Neuronal stem cell (in vitro differentiated cells): ENCODE results near the gene YIPF6. TPM values are rescaled to one million over a fixed set of nuclear protein-coding genes. Genes with fewer than 3 reads are reported as not detected.

Experiments used
- DNase-seq: peaks from one replicate; pipeline ENCODE4 v3.0.0-alpha.2; 2013; ENCODE audit warnings: low spot score
- H2AFZ ChIP-seq: one replicate; pipeline ENCODE4 v1.6.1; 2013; ENCODE audit warnings: mild to moderate bottlenecking, low read length, inconsistent platforms
- H2AK5ac ChIP-seq: 2 replicates; pipeline ENCODE4 v1.6.1; 2013; ENCODE audit warnings: low read depth, mild to moderate bottlenecking, inconsistent platforms, low read length, moderate library complexity, mixed read lengths
- H2BK120ac ChIP-seq: 2 replicates; pipeline ENCODE4 v1.6.1; 2013; ENCODE audit warnings: low read depth, mild to moderate bottlenecking, inconsistent platforms, low read length, moderate library complexity, mixed read lengths
- H2BK12ac ChIP-seq: one replicate; pipeline ENCODE4 v1.6.1; 2013; ENCODE audit warnings: low read length, inconsistent platforms
- H2BK15ac ChIP-seq: 2 replicates; pipeline ENCODE4 v1.6.1; 2013; ENCODE audit warnings: mild to moderate bottlenecking, low read length, inconsistent platforms, mixed read lengths
- H2BK5ac ChIP-seq: one replicate; pipeline ENCODE4 v1.6.1; 2013; ENCODE audit warnings: inconsistent platforms, mild to moderate bottlenecking, low read length, moderate library complexity
- H3K14ac ChIP-seq: one replicate; pipeline ENCODE4 v1.6.1; 2013; ENCODE audit warnings: low read length, inconsistent platforms
- H3K18ac ChIP-seq: 2 replicates; pipeline ENCODE4 v1.6.1; 2013; ENCODE audit warnings: low read length, inconsistent platforms
- H3K23ac ChIP-seq: 2 replicates; pipeline ENCODE4 v1.6.1; 2013; ENCODE audit warnings: low read depth, mild to moderate bottlenecking, mixed read lengths, low read length, inconsistent platforms; ENCODE audit not compliant: poor library complexity
- H3K27ac ChIP-seq: replicated peaks from 3 replicates; pipeline ENCODE4 v1.5.1; 2013; ENCODE audit warnings: low read length, inconsistent platforms
- H3K27me3 ChIP-seq, 3 experiments: 2 replicates each; pipeline ENCODE4 v1.6.1; 2013; ENCODE audit warnings: low read length in 3 of 3, mild to moderate bottlenecking in 2 of 3, inconsistent platforms in 1 of 3, low read depth in 1 of 3, mixed read lengths in 1 of 3, moderate library complexity in 1 of 3; ENCODE audit not compliant: control insufficient read depth in 3 of 3, insufficient read depth in 3 of 3
- H3K36me3 ChIP-seq, 2 donors: replicated peaks in 1 of 2; 2 replicates each; pipeline ENCODE4 v1.6.1; 2013; ENCODE audit warnings: low read length in 2 of 2; ENCODE audit not compliant: control insufficient read depth in 2 of 2, insufficient read depth in 2 of 2
- H3K4ac ChIP-seq: 2 replicates; pipeline ENCODE4 v1.6.1; 2013; ENCODE audit warnings: inconsistent platforms, mild to moderate bottlenecking, low read length, moderate library complexity
- H3K4me1 ChIP-seq, 2 donors: 1 replicate in 1 of 2; 2 replicates in 1 of 2; pipeline ENCODE4 v1.6.1; 2013; ENCODE audit warnings: low read length in 2 of 2, low read depth in 1 of 2; ENCODE audit not compliant: control insufficient read depth in 2 of 2, insufficient read depth in 1 of 2
- H3K4me2 ChIP-seq: one replicate; pipeline ENCODE4 v1.6.1; 2013; ENCODE audit warnings: mild to moderate bottlenecking, low read length, inconsistent platforms; ENCODE audit not compliant: insufficient read depth, poor library complexity, severe bottlenecking
- H3K4me3 ChIP-seq, 2 donors: 2 replicates each; pipeline ENCODE4 v1.5.1; 2013; ENCODE audit warnings: low read length in 2 of 2, mild to moderate bottlenecking in 2 of 2, inconsistent platforms in 1 of 2, moderate library complexity in 1 of 2
- H3K79me1 ChIP-seq: one replicate; pipeline ENCODE4 v1.6.1; 2013; ENCODE audit warnings: low read depth, mild to moderate bottlenecking, inconsistent platforms, low read length, moderate library complexity
- H3K9ac ChIP-seq: one replicate; pipeline ENCODE4 v1.6.1; 2013; ENCODE audit warnings: mild to moderate bottlenecking, low read depth, low read length, inconsistent platforms; ENCODE audit not compliant: poor library complexity
- H3K9me3 ChIP-seq, 2 donors: replicated peaks in 1 of 2; 2 replicates each; pipeline versions ENCODE3 to v1.6.1; 2013; ENCODE audit warnings: low read length in 2 of 2, mild to moderate bottlenecking in 2 of 2, inconsistent platforms in 1 of 2, low read depth in 1 of 2, mixed read lengths in 1 of 2, moderate library complexity in 1 of 2; ENCODE audit not compliant: control insufficient read depth in 2 of 2, insufficient read depth in 1 of 2
- H4K8ac ChIP-seq: one replicate; pipeline ENCODE4 v1.6.1; 2013; ENCODE audit warnings: low read depth, mild to moderate bottlenecking, inconsistent platforms, low read length, moderate library complexity
- H4K91ac ChIP-seq: one replicate; pipeline ENCODE4 v1.6.1; 2013; ENCODE audit warnings: low read length, low read depth, mild to moderate bottlenecking, inconsistent platforms; ENCODE audit not compliant: poor library complexity
- WGBS, 2 donors: extraction: QIAGEN DNeasy Blood & Tissue Kit; methylation state at CpG; one replicate each; pipeline ENCODE4 v1.1.7; 2013; ENCODE audit warnings: missing lambda C conversion rate in 2 of 2, mixed read lengths in 1 of 2; ENCODE audit not compliant: insufficient read length in 2 of 2, insufficient replicate concordance in 1 of 2; ENCODE audit errors: extremely low coverage in 2 of 2; 5-methylcytosine and 5-hydroxymethylcytosine counted together
- polyA plus RNA-seq, 2 experiments: library from polyadenylated mRNA; stranded (reverse); fragments of 200-250 nt; gene quantifications; one replicate each; pipeline ENCODE4 v1.2.3, GENCODE V29; 2013

Gene YIPF6, protein sequence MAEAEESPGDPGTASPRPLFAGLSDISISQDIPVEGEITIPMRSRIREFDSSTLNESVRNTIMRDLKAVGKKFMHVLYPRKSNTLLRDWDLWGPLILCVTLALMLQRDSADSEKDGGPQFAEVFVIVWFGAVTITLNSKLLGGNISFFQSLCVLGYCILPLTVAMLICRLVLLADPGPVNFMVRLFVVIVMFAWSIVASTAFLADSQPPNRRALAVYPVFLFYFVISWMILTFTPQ
- polyA plus RNA-seq (2013, experiment 1 of 2): 18.7 TPM
- 18.4 TPM for polyA plus RNA-seq (2013, experiment 2 of 2)

DNA sequence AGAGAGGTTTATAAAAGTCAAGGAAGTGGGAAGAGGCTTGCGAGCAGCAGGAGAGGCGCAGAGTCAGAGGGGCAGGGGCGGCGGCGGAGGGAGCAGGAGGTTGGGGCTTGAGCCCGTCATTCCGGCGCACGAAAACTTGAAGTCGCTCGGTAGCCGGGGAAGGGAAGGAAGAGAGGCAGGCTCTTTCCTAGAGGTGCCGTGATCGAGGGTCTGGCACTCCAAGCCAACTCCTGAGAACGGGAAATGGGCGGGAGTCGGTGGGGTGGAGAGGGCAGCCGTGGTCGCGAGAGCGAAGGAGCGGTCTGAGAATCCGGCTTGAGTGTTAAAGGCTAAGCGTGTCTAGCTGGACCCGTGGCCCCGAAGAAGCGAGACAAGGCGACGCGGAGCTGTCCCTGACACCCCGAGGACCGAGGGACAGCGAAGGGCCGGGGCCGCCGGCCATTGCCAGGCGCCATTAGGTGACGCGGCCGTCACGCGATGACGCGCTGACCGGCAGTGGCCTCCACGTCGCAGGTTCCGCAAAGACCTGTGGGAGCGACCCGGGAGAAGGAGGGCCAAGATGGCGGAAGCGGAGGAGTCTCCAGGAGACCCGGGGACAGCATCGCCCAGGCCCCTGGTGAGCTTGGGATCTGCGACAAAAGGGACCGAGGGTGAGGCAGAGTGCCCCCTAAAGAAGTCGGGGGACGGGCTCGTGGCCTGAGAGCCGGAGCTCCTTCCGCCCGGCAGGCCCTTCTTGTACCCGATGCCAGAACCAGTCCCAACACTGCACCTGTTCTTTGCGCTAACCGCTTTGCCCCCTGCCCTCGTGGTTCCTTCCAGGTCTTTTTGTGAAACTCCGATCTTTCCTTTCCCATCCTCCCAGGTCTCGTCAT is at the start of gene YIPF6:
YIPF6 (plus strand) TSS at position 544 of the 872 bp plus-strand sequence; CDS start at position 560, 16 bp downstream.
- H4K8ac ChIP-seq: no peak within 1 kb of the TSS
- peaks cover 0 to 23% of the 10 kb centered on the region in 2 donors for H3K36me3 ChIP-seq
- no peak within 1 kb of the TSS for H3K14ac ChIP-seq
- no peaks in the 10 kb centered on the region for H3K79me1 ChIP-seq
- H3K9ac ChIP-seq: peak within 1 kb of the TSS; percentile 81
- H3K18ac ChIP-seq: peak within 1 kb of the TSS; percentile 97
- no peak within 1 kb of the TSS for H2BK15ac ChIP-seq
- peak within 1 kb of the TSS; percentile 57 to 99 for H3K4me3 ChIP-seq
- no peaks in the 10 kb centered on the region for H3K4me1 ChIP-seq
- peak within 1 kb of the TSS; percentile 49 for H3K4me2 ChIP-seq
- H2BK12ac ChIP-seq: no peak within 1 kb of the TSS
- no peaks in the 10 kb centered on the region for H3K27me3 ChIP-seq
- H4K91ac ChIP-seq: no peak within 1 kb of the TSS
- H2BK5ac ChIP-seq: no peak within 1 kb of the TSS
- WGBS, 2 donors: no CpG with 5 or more reads among the region's 68 CpGs
- no peaks in the 10 kb centered on the region for H3K9me3 ChIP-seq
- H2AFZ ChIP-seq: peak within 1 kb of the TSS; percentile 94
- H3K4ac ChIP-seq: no peak within 1 kb of the TSS
- H2AK5ac ChIP-seq: no peak within 1 kb of the TSS
- peak within 1 kb of the TSS; percentile 85 for H3K23ac ChIP-seq
- H2BK120ac ChIP-seq: no peak within 1 kb of the TSS
- peak; percentile 46 for DNase-seq
- peak within 1 kb of the TSS; percentile 75 for H3K27ac ChIP-seq

GRCh38 chrX:68451720-68452119 is 47.1 kb upstream of the YIPF6 start:
- no peak overlapping the region for H2BK5ac ChIP-seq
- H3K27ac ChIP-seq: no peak overlapping the region
- H3K23ac ChIP-seq: no peak overlapping the region
- no peak overlapping the region for H2BK12ac ChIP-seq
- no peak overlapping the region for H3K14ac ChIP-seq
- DNase-seq: no peak
- no peak overlapping the region for H3K4me2 ChIP-seq
- H3K4me3 ChIP-seq: no peak overlapping the region
- no peak overlapping the region for H3K18ac ChIP-seq
- no peak overlapping the region for H2BK120ac ChIP-seq
- H3K79me1 ChIP-seq: no peaks in the 10 kb centered on the region
- H2BK15ac ChIP-seq: no peak overlapping the region
- no peaks in the 10 kb centered on the region for H3K9me3 ChIP-seq
- WGBS, 2 donors: no CpG with 5 or more reads among the region's 8 CpGs
- no peaks in the 10 kb centered on the region for H3K36me3 ChIP-seq
- H3K9ac ChIP-seq: no peak overlapping the region
- no peak overlapping the region for H3K4ac ChIP-seq
- no peaks in the 10 kb centered on the region for H3K27me3 ChIP-seq
- H3K4me1 ChIP-seq: no peaks in the 10 kb centered on the region
- H4K91ac ChIP-seq: no peak overlapping the region
- H2AK5ac ChIP-seq: no peak overlapping the region
- no peak overlapping the region for H2AFZ ChIP-seq
- no peak overlapping the region for H4K8ac ChIP-seq

- H4K8ac ChIP-seq: no peak overlapping the region
- no peaks in the 10 kb centered on the region for H3K36me3 ChIP-seq
- no peak overlapping the region for H3K14ac ChIP-seq
- no peak overlapping the region for H2AK5ac ChIP-seq
- H3K9ac ChIP-seq: no peak overlapping the region
- no peak overlapping the region for H3K4me2 ChIP-seq
- H3K27ac ChIP-seq: no peak overlapping the region
- no peak overlapping the region for H3K18ac ChIP-seq
- no CpG with 5 or more reads among the region's 8 CpGs for WGBS, 2 donors
- H3K4ac ChIP-seq: no peak overlapping the region
- no peak overlapping the region for H2BK12ac ChIP-seq
- H4K91ac ChIP-seq: no peak overlapping the region
- H2BK120ac ChIP-seq: no peak overlapping the region
- no peaks in the 10 kb centered on the region for H3K4me1 ChIP-seq
- no peaks in the 10 kb centered on the region for H3K9me3 ChIP-seq
- H2AFZ ChIP-seq: no peak overlapping the region
- H3K27me3 ChIP-seq: no peaks in the 10 kb centered on the region
- no peak overlapping the region for H2BK5ac ChIP-seq
- no peaks in the 10 kb centered on the region for H3K79me1 ChIP-seq
- H3K23ac ChIP-seq: no peak overlapping the region
- no peak overlapping the region for H2BK15ac ChIP-seq
- DNase-seq: no peak
- no peak overlapping the region for H3K4me3 ChIP-seq
Observed at GRCh38 chrX:68454476-68455150, 44.2 kb upstream of the YIPF6 start.

- Histone ChIP-seq H3K4me1 (no peaks in the 10 kb centered on the region), H3K36me3 (no peaks in the 10 kb centered on the region), H3K4ac (no peak overlapping the region), H3K9ac (no peak overlapping the region), H2AK5ac (no peak overlapping the region), H3K4me2 (no peak overlapping the region), H3K14ac (no peak overlapping the region), H3K23ac (no peak overlapping the region), H3K4me3 (no peak overlapping the region), H4K8ac (no peak overlapping the region), H2AFZ (no peak overlapping the region), H2BK12ac (no peak overlapping the region), H3K27me3 (no peaks in the 10 kb centered on the region), H2BK15ac (no peak overlapping the region), H3K9me3 (no peaks in the 10 kb centered on the region), H2BK120ac (no peak overlapping the region), H4K91ac (no peak overlapping the region), H3K27ac (no peak overlapping the region), H3K79me1 (no peaks in the 10 kb centered on the region), H2BK5ac (no peak overlapping the region), H3K18ac (no peak overlapping the region)
- WGBS, 2 donors: no CpG with 5 or more reads among the region's 4 CpGs
- DNase-seq: no peak
Observed at GRCh38 chrX:68455151-68455510, 43.7 kb upstream of the YIPF6 start.
